HG02840 (cell line): ENCODE measurements around the gene TPPP.

ENCODE experiments used
- ATAC-seq: cut with Tn5 transposase; IDR thresholded peaks from one replicate; pipeline ENCODE4 v1.9.1; 2021; ENCODE audit warnings: mild to moderate bottlenecking, moderate library complexity, moderate number of reproducible peaks; ENCODE audit not compliant: unreplicated experiment, low FRiP score

TPPP gene

GRCh38 chr5:652023-652515 is 41.1 kb downstream of the TPPP start:
- no peak for ATAC-seq

- no peak for ATAC-seq
These were observed 41.7 kb downstream of the TPPP start for GRCh38 chr5:651296-652022.

GRCh38 chr5:647727-648126 is 45.4 kb downstream of the TPPP start:
- ATAC-seq: no peak

GRCh38 chr5:647311-647710 is 45.8 kb downstream of the TPPP start:
- ATAC-seq: no peak

GRCh38 chr5:646396-647201 is 46.6 kb downstream of the TPPP start:
- no peak for ATAC-seq

GRCh38 chr5:645421-645820 is 47.7 kb downstream of the TPPP start:
- no peak for ATAC-seq

- no peak for ATAC-seq
These were observed 48.2 kb downstream of the TPPP start for GRCh38 chr5:644971-645370.

GRCh38 chr5:644509-644908 is 48.6 kb downstream of the TPPP start:
- peak; percentile 15 for ATAC-seq

- peak; percentile 66 for ATAC-seq
These were observed 49.3 kb downstream of the TPPP start for GRCh38 chr5:643811-644271.

GRCh38 chr5:643351-643801 is 49.8 kb downstream of the TPPP start:
- ATAC-seq: peak; percentile 35

- no peak for ATAC-seq
These were observed 50.7 kb downstream of the TPPP start for GRCh38 chr5:642481-642880.

- no peak for ATAC-seq
These were observed 51.8 kb downstream of the TPPP start for GRCh38 chr5:641331-641765.

- no peak for ATAC-seq
These were observed 52.5 kb downstream of the TPPP start for GRCh38 chr5:640461-641330.

GRCh38 chr5:639584-640213 is 53.5 kb downstream of the TPPP start:
- ATAC-seq: no peak

- no peak for ATAC-seq
These were observed 54.0 kb downstream of the TPPP start for GRCh38 chr5:639253-639530.

- ATAC-seq: no peak
These were observed 54.5 kb downstream of the TPPP start for GRCh38 chr5:638501-639252.

- no peak for ATAC-seq
These were observed 55.3 kb downstream of the TPPP start for GRCh38 chr5:637581-638450.

GRCh38 chr5:636951-637350 is 56.2 kb downstream of the TPPP start:
- ATAC-seq: no peak
